Endodermal cell (in vitro differentiated cells): ENCODE measurements around the gene INTU. TPM values are rescaled to one million over a fixed set of nuclear protein-coding genes. Genes with fewer than 3 reads are reported as not detected.

ENCODE experiments used
- DNase-seq: peaks from one replicate; pipeline ENCODE4 v3.0.0-alpha.2; 2017
- H3K27ac ChIP-seq: 2 replicates; pipeline ENCODE4 v1.5.1; 2013; ENCODE audit warnings: mild to moderate bottlenecking, low read depth, low read length, moderate library complexity
- H3K27me3 ChIP-seq: 2 replicates; pipeline ENCODE4 v1.6.1; 2013; ENCODE audit warnings: mild to moderate bottlenecking, low read length, moderate library complexity; ENCODE audit not compliant: insufficient read depth, control insufficient read depth, poor library complexity, severe bottlenecking
- H3K36me3 ChIP-seq: 2 replicates; pipeline ENCODE4 v1.7.0; 2013; ENCODE audit warnings: mild to moderate bottlenecking, low read length, moderate library complexity; ENCODE audit not compliant: control insufficient read depth, insufficient read depth
- H3K4me1 ChIP-seq: one replicate; pipeline ENCODE4 v1.7.0; 2013; ENCODE audit warnings: low read length; ENCODE audit not compliant: control insufficient read depth, insufficient read depth
- H3K4me3 ChIP-seq: 2 replicates; pipeline ENCODE4 v1.5.1; 2013; ENCODE audit warnings: mild to moderate bottlenecking, low read length, moderate library complexity
- H3K9ac ChIP-seq: 2 replicates; pipeline ENCODE4 v1.6.1; 2013; ENCODE audit warnings: mild to moderate bottlenecking, low read length, moderate library complexity; ENCODE audit not compliant: poor library complexity, severe bottlenecking; ENCODE audit errors: extremely low read depth
- H3K9me3 ChIP-seq: 2 replicates; pipeline ENCODE4 v1.6.1; 2013; ENCODE audit warnings: mild to moderate bottlenecking, low read length, moderate library complexity; ENCODE audit not compliant: control insufficient read depth
- H3K27ac Mint-ChIP-seq: 2 replicates; pipeline ENCODE4 v1.8.0; 2020; ENCODE audit warnings: mixed read lengths
- H3K27me3 Mint-ChIP-seq: 2 replicates; pipeline ENCODE4 v1.8.0; 2021; ENCODE audit warnings: mild to moderate bottlenecking, mixed read lengths; ENCODE audit not compliant: insufficient read depth
- H3K36me3 Mint-ChIP-seq: 2 replicates; pipeline ENCODE4 v1.8.0; 2020; ENCODE audit warnings: low read depth, mixed read lengths
- H3K4me1 Mint-ChIP-seq: 2 replicates; pipeline ENCODE4 v1.8.0; 2020; ENCODE audit warnings: mixed read lengths
- H3K4me3 Mint-ChIP-seq: 2 replicates; pipeline ENCODE4 v1.8.0; 2020; ENCODE audit warnings: mild to moderate bottlenecking, moderate library complexity, mixed read lengths
- H3K9me3 Mint-ChIP-seq: 2 replicates; pipeline ENCODE4 v1.8.0; 2020; ENCODE audit warnings: mild to moderate bottlenecking, mixed read lengths
- WGBS, 2 experiments: methylation state at CpG; one replicate each; pipeline versions ENCODE4 v1.1.5 to v1.1.7; 2013; ENCODE audit warnings: missing lambda C conversion rate in 2 of 2, mixed read lengths in 1 of 2; ENCODE audit not compliant: insufficient coverage in 1 of 2, insufficient read length in 1 of 2; 5-methylcytosine and 5-hydroxymethylcytosine counted together
- total RNA-seq, 2 donors: library from RNA; stranded (reverse); fragmentation: NEBNext Ultra II Directional in 1 of 2; extraction: Animal tissue kit (Norgen Biotek cat#: 25700) in 1 of 2; gene quantifications; 2 replicates in 1 of 2; 3 replicates in 1 of 2; pipeline ENCODE4 v1.2.1, GENCODE V29; 2021
- TF ChIP-seq, protein P1 (sequence below): fragments of 200-600 bp; sonication (generic); conservative IDR thresholded peaks from 2 replicates; pipeline ENCODE4 v1.5.0; 2021; ENCODE audit warnings: antibody characterized with exemption, mild to moderate bottlenecking

The INTU gene
- total RNA-seq, 2 donors from 2014 or later = 20.5 to 31.3 TPM

DNA sequence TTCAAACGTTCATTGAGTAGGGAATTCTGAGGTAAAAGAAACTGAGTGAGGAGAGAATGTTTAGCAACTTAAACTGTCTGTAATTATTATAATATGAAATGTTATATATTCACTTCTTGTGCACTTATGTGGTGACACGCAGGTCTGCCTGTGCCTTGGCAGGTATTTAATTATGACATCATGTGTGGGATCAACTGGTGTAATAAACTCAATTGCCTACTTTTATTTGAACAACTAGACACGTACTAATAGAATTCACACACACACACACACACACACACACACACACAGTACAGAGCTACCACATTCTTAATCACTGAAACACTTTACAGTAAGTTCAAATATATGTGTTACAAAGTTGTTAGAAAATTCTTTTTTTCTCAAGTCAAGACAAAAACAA lies 76.7 kb downstream of the INTU start:
- H3K36me3 ChIP-seq = peaks cover 62% of the 10 kb centered on the region
- TF ChIP-seq, protein P1, sequence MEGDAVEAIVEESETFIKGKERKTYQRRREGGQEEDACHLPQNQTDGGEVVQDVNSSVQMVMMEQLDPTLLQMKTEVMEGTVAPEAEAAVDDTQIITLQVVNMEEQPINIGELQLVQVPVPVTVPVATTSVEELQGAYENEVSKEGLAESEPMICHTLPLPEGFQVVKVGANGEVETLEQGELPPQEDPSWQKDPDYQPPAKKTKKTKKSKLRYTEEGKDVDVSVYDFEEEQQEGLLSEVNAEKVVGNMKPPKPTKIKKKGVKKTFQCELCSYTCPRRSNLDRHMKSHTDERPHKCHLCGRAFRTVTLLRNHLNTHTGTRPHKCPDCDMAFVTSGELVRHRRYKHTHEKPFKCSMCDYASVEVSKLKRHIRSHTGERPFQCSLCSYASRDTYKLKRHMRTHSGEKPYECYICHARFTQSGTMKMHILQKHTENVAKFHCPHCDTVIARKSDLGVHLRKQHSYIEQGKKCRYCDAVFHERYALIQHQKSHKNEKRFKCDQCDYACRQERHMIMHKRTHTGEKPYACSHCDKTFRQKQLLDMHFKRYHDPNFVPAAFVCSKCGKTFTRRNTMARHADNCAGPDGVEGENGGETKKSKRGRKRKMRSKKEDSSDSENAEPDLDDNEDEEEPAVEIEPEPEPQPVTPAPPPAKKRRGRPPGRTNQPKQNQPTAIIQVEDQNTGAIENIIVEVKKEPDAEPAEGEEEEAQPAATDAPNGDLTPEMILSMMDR = no peak
- DNase-seq = no peak
- no peak overlapping the region for H3K9ac ChIP-seq
- no peak overlapping the region for H3K4me3 ChIP-seq
- H3K27ac Mint-ChIP-seq = no peak overlapping the region
- no peaks in the 10 kb centered on the region for H3K27me3 Mint-ChIP-seq
- 89% methylated on average over 3 of the region's 3 CpGs; no CpG with 5 or more reads in 1 of the 2 experiments for WGBS, 2 experiments
- H3K9me3 ChIP-seq = peaks cover 13% of the 10 kb centered on the region
- no peaks in the 10 kb centered on the region for H3K27me3 ChIP-seq
- H3K4me3 Mint-ChIP-seq = no peak overlapping the region
- H3K4me1 ChIP-seq = no peaks in the 10 kb centered on the region
- H3K27ac ChIP-seq = no peak overlapping the region
- no peaks in the 10 kb centered on the region for H3K4me1 Mint-ChIP-seq
- H3K36me3 Mint-ChIP-seq = peaks cover 51% of the 10 kb centered on the region
- H3K9me3 Mint-ChIP-seq = peaks cover 9% of the 10 kb centered on the region

DNA sequence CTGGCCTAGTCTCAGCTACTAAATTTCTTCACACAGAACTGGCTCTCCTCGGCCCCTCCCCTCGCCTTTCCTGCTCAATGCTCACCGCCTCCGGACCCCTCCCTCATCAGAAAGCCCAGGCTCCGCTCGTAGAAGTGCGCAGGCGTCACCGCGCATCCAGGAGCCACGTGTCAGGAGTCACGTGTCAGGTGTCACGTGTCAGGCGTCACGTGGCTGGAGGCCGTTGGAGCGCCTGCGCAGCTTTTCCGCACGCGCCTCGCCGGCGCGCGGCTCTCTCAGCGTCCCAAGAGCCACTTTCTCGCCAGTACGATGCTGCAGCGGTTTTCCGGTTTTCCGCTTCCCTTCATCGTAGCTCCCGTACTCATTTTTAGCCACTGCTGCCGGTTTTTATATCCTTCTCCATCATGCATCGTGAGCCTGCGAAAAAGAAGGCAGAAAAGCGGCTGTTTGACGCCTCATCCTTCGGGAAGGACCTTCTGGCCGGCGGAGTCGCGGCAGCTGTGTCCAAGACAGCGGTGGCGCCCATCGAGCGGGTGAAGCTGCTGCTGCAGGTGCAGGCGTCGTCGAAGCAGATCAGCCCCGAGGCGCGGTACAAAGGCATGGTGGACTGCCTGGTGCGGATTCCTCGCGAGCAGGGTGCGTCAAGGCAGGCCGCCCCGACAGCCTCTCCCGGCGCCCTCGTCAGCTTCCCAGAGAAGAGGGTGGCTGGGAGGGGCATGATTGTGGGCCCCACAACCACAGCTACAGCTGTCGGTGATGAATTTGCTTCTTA lies 97.6 kb downstream of the INTU start, which contains the start of gene SLC25A31:
Gene SLC25A31, plus strand, starts transcription at position 259 of the 772 bp plus-strand sequence. Its CDS starts 146 bp downstream, at position 405.
- Histone ChIP-seq H3K27me3 (no peaks in the 10 kb centered on the region), H3K9ac (no peak within 1 kb of the TSS), H3K27ac (no peak within 1 kb of the TSS), H3K4me3 (no peak within 1 kb of the TSS), H3K9me3 (no peaks in the 10 kb centered on the region), H3K4me1 (no peaks in the 10 kb centered on the region), H3K36me3 (no peaks in the 10 kb centered on the region)
- H3K27ac Mint-ChIP-seq = no peak within 1 kb of the TSS
- H3K36me3 Mint-ChIP-seq = no peaks in the 10 kb centered on the region
- 96 to 97% methylated on average over 53 to 64 of the region's 64 CpGs for WGBS, 2 experiments
- H3K27me3 Mint-ChIP-seq = no peaks in the 10 kb centered on the region
- no peak within 1 kb of the TSS for H3K4me3 Mint-ChIP-seq
- TF ChIP-seq, protein P1 = no peak
- no peaks in the 10 kb centered on the region for H3K9me3 Mint-ChIP-seq
- peak; percentile 49 for DNase-seq
- H3K4me1 Mint-ChIP-seq = no peaks in the 10 kb centered on the region

DNA sequence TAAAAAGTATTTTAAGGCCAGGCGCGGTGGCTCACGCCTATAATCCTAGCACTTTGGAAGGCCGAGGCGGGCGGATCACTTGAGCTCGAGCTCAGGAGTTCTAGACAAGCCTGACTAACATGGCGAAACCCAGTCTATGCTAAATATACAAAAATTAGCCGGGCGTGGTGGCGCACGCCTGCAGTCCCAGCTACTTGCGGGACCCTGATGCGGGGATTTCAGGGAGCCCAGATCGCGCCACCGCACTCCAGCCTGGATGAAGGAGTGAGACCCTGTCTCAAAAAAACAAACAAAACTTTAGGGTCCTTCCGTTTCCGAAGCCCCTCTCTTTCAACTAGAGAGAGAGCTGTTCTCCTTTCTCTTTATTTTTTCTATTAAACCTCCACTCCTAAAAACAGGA lies 98.6 kb downstream of the INTU start:
- H3K27me3 Mint-ChIP-seq = no peaks in the 10 kb centered on the region
- TF ChIP-seq, protein P1 = no peak
- no peak overlapping the region for H3K9ac ChIP-seq
- H3K9me3 Mint-ChIP-seq = no peaks in the 10 kb centered on the region
- H3K4me3 ChIP-seq = no peak overlapping the region
- H3K36me3 Mint-ChIP-seq = no peaks in the 10 kb centered on the region
- no peaks in the 10 kb centered on the region for H3K9me3 ChIP-seq
- H3K27ac ChIP-seq = no peak overlapping the region
- H3K4me1 ChIP-seq = no peaks in the 10 kb centered on the region
- no peaks in the 10 kb centered on the region for H3K27me3 ChIP-seq
- H3K4me3 Mint-ChIP-seq = no peak overlapping the region
- no peaks in the 10 kb centered on the region for H3K36me3 ChIP-seq
- no peaks in the 10 kb centered on the region for H3K4me1 Mint-ChIP-seq
- 95 to 96% methylated on average over 18 to 19 of the region's 19 CpGs for WGBS, 2 experiments
- H3K27ac Mint-ChIP-seq = no peak overlapping the region
- DNase-seq = no peak
